CD4-positive, alpha-beta T cell treated with Interleukin-10 for 1 hour (primary cell): Measurements from ENCODE around the gene WDR53.
"Not testable (repeated sequence)": the region's sequence is repeated elsewhere in the genome, so short reads cannot be mapped to it uniquely, and the experiment has no call there.

Experiments
- DNase-seq: peaks from one replicate; pipeline ENCODE4 v3.0.0-alpha.2; 2020

WDR53 gene

GRCh38 chr3:196568246-196569002, at the start of gene WDR53, which contains the start of gene FBXO45:
Gene WDR53, minus strand, starts transcription at chr3:196568554. Its CDS starts 7,079 bp downstream, at chr3:196561475.
Gene FBXO45, plus strand, starts transcription at chr3:196568660. Its CDS starts 325 bp downstream, at chr3:196568985.
- peak; percentile 96 for DNase-seq

- DNase-seq = no peak
These were observed 48.9 kb upstream of the WDR53 start for GRCh38 chr3:196617256-196617655.

GRCh38 chr3:196615234-196615633, 46.9 kb upstream of the WDR53 start:
- not testable (repeated sequence) for DNase-seq

- DNase-seq = peak; percentile 21
These were observed 43.6 kb upstream of the WDR53 start for GRCh38 chr3:196611761-196612483.

GRCh38 chr3:196609805-196610515, 41.6 kb upstream of the WDR53 start:
- DNase-seq = peak; percentile 31

- DNase-seq = peak; percentile 93
These were observed 41.0 kb upstream of the WDR53 start for GRCh38 chr3:196609343-196609775.

- no peak for DNase-seq
These were observed 40.3 kb upstream of the WDR53 start for GRCh38 chr3:196608693-196609092.

- peak; percentile 65 for DNase-seq
These were observed 36.2 kb upstream of the WDR53 start for GRCh38 chr3:196604548-196604947.

GRCh38 chr3:196603683-196604082, 35.3 kb upstream of the WDR53 start:
- no peak for DNase-seq

- DNase-seq = no peak
These were observed 34.3 kb upstream of the WDR53 start for GRCh38 chr3:196602673-196603072.

GRCh38 chr3:196600359-196600758, 32.0 kb upstream of the WDR53 start:
- DNase-seq = no peak

- DNase-seq = no peak
These were observed 31.4 kb upstream of the WDR53 start for GRCh38 chr3:196599734-196600128.

GRCh38 chr3:196597971-196598733, 29.8 kb upstream of the WDR53 start:
- DNase-seq = peak; percentile 63

- no peak for DNase-seq
These were observed 28.0 kb upstream of the WDR53 start for GRCh38 chr3:196596355-196596754.

GRCh38 chr3:196590279-196590678, 21.9 kb upstream of the WDR53 start:
- DNase-seq = no peak

- no peak for DNase-seq
These were observed 16.8 kb upstream of the WDR53 start for GRCh38 chr3:196585044-196585757.

GRCh38 chr3:196572389-196572788, 4.0 kb upstream of the WDR53 start:
- DNase-seq = no peak

- not testable (repeated sequence) for DNase-seq
These were observed 2.0 kb upstream of the WDR53 start for GRCh38 chr3:196570332-196570731.

GRCh38 chr3:196569003-196569516, 706 bp upstream of the WDR53 start:
- peak; percentile 56 for DNase-seq

GRCh38 chr3:196563721-196564225, 4.6 kb downstream of the WDR53 start:
- peak; percentile 62 for DNase-seq

GRCh38 chr3:196559826-196560225, 8.5 kb downstream of the WDR53 start:
- no peak for DNase-seq
